Right atrium auricular region (tissue), 2 donors: ENCODE data around the gene ELP2. TPM values are rescaled to one million over a fixed set of nuclear protein-coding genes. Genes with fewer than 3 reads are reported as not detected.

Source experiments
- DNase-seq: peaks from one replicate; pipeline ENCODE4 v3.0.0-alpha.2; 2019; ENCODE audit warnings: low spot score
- H3K27ac ChIP-seq, 2 donors: fragments of 200-600 bp; sonication (generic); 1 replicate in 1 of 2; 2 replicates in 1 of 2; pipeline ENCODE4 v1.5.1; 2016 to 2019
- H3K27me3 ChIP-seq, 2 donors: fragments of 200-600 bp; sonication (generic); one replicate each; pipeline versions ENCODE4 v1.5.1 to v1.6.0; 2017 to 2019
- H3K36me3 ChIP-seq: fragments of 200-600 bp; sonication (generic); one replicate; pipeline ENCODE4 v1.5.1; 2016
- H3K4me1 ChIP-seq, 2 donors: fragments of 200-600 bp; sonication (generic); one replicate each; pipeline versions ENCODE4 v1.5.1 to v1.6.0; 2017 to 2019
- H3K4me3 ChIP-seq, 2 donors: fragments of 200-600 bp; sonication (generic); 1 replicate in 1 of 2; 2 replicates in 1 of 2; pipeline ENCODE4 v1.5.1; 2017 to 2019; ENCODE audit warnings: mild to moderate bottlenecking in 1 of 2, moderate library complexity in 1 of 2
- H3K9me3 ChIP-seq, 2 donors: fragments of 200-600 bp; sonication (generic); one replicate each; pipeline ENCODE4 v1.5.1; 2019
- CTCF ChIP-seq, 2 donors: fragments of 200-600 bp; sonication (generic); IDR thresholded peaks; one replicate each; pipeline ENCODE4 v1.5.1; 2019; ENCODE audit warnings: antibody characterized with exemption in 2 of 2
- total RNA-seq, 2 donors: library from RNA; depleted of rRNA; stranded (reverse); fragments of >200 nt; gene quantifications; one replicate each; pipeline ENCODE4 v1.1.0, GENCODE V29; 2016

ELP2 gene
- total RNA-seq, 2 donors from 2014 or later = 21.7 to 31.4 TPM

- no peak for DNase-seq
- TF ChIP-seq CTCF (IDR thresholded peaks at IDR 0.05) = no peak
- Histone ChIP-seq H3K27ac (no peak overlapping the region), H3K9me3 (no peaks in the 10 kb centered on the region), H3K4me1 (peaks cover 0 to 25% of the 10 kb centered on the region in 2 donors), H3K27me3 (no peaks in the 10 kb centered on the region), H3K4me3 (no peak overlapping the region), H3K36me3 (peaks cover 11% of the 10 kb centered on the region)
These were observed 3.0 kb upstream of the ELP2 start for GRCh38 chr18:36126668-36127067.

GRCh38 chr18:36127836-36128529, 1.7 kb upstream of the ELP2 start:
- Histone ChIP-seq H3K9me3 (no peaks in the 10 kb centered on the region), H3K36me3 (peaks cover 1% of the 10 kb centered on the region), H3K27ac (peak overlapping the region in 1 of 2 donors; percentile 99), H3K27me3 (no peaks in the 10 kb centered on the region), H3K4me1 (peaks cover 0 to 37% of the 10 kb centered on the region in 2 donors), H3K4me3 (peak overlapping the region; percentile 59 to 83)
- no peak for DNase-seq
- TF ChIP-seq CTCF (IDR thresholded peaks at IDR 0.05) = no peak

- H3K4me3 ChIP-seq = peak overlapping the region; percentile 59 to 83
- no peaks in the 10 kb centered on the region for H3K9me3 ChIP-seq
- no peak for DNase-seq
- H3K4me1 ChIP-seq = peaks cover 0 to 37% of the 10 kb centered on the region in 2 donors
- no peaks in the 10 kb centered on the region for H3K27me3 ChIP-seq
- H3K36me3 ChIP-seq = no peaks in the 10 kb centered on the region
- H3K27ac ChIP-seq = peak overlapping the region; percentile 97 to 99
- TF ChIP-seq CTCF (IDR thresholded peaks at IDR 0.05) = no peak
These were observed 1.2 kb upstream of the ELP2 start for GRCh38 chr18:36128530-36128870.

GRCh38 chr18:36128907-36129299, 796 bp upstream of the ELP2 start:
- peaks cover 0 to 37% of the 10 kb centered on the region in 2 donors for H3K4me1 ChIP-seq
- H3K4me3 ChIP-seq = peak overlapping the region; percentile 59 to 83
- DNase-seq = peak; percentile 63
- H3K36me3 ChIP-seq = no peaks in the 10 kb centered on the region
- H3K27ac ChIP-seq = peak overlapping the region; percentile 97 to 99
- no peak for TF ChIP-seq CTCF (IDR thresholded peaks at IDR 0.05)
- no peaks in the 10 kb centered on the region for H3K9me3 ChIP-seq
- H3K27me3 ChIP-seq = no peaks in the 10 kb centered on the region

GRCh38 chr18:36130039-36130831, 536 bp downstream of the ELP2 start:
- no peaks in the 10 kb centered on the region for H3K36me3 ChIP-seq
- TF ChIP-seq CTCF (IDR thresholded peaks at IDR 0.05) = no peak
- no peak for DNase-seq
- no peaks in the 10 kb centered on the region for H3K9me3 ChIP-seq
- H3K4me1 ChIP-seq = peaks cover 0 to 37% of the 10 kb centered on the region in 2 donors
- peak overlapping the region; percentile 59 to 83 for H3K4me3 ChIP-seq
- H3K27me3 ChIP-seq = no peaks in the 10 kb centered on the region
- H3K27ac ChIP-seq = peak overlapping the region; percentile 97 to 99
